Activated CD4-positive, alpha-beta T cell treated with anti-CD3 and anti-CD28 coated beads, Interleukin-10, Interleukin-2, amounts not matched to agents 100 ng/mL and 50 ng/mL, durations not matched to agents 16 hours and 8 hours (primary cell): ENCODE measurements around the gene CD109.

Experiments used
- DNase-seq: peaks from one replicate; pipeline ENCODE4 v3.0.0-alpha.2; 2020

Gene CD109

GRCh38 chr6:73870907-73871306, 174.9 kb downstream of the CD109 start:
- no peak for DNase-seq

- DNase-seq: no peak
Observed at GRCh38 chr6:73873081-73873480, 177.1 kb downstream of the CD109 start.
